ENCODE measurements around the gene SRC.

DNA sequence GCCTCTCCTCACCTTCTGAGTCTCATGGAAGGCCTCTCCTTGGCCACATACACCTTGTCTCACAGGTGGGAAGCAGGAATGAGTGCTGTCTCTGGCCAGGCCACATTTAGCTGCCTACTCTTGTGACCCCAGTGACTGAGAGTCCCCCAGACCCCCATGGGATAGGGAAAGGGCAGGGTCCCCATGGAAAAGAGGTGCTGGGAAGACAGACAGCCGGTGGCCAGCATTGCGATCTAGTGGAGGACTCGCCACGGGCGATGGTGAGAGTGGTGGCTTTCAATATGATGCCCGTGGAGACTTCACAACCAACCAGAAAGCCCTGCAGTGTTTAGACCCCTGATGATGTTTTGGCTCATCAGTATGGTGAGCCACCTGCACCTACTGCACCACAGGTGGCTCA is 36.6 kb upstream of the SRC start:
- TF ChIP-seq POLR2A (IDR thresholded peaks at IDR 0.05) (no peak), EP300 (IDR thresholded peaks at IDR 0.05; ENCODE audit: low read depth) (no peak), POLR2AphosphoS5 (IDR thresholded peaks at IDR 0.05) (no peak)
- TF ChIP-seq, protein P1, sequence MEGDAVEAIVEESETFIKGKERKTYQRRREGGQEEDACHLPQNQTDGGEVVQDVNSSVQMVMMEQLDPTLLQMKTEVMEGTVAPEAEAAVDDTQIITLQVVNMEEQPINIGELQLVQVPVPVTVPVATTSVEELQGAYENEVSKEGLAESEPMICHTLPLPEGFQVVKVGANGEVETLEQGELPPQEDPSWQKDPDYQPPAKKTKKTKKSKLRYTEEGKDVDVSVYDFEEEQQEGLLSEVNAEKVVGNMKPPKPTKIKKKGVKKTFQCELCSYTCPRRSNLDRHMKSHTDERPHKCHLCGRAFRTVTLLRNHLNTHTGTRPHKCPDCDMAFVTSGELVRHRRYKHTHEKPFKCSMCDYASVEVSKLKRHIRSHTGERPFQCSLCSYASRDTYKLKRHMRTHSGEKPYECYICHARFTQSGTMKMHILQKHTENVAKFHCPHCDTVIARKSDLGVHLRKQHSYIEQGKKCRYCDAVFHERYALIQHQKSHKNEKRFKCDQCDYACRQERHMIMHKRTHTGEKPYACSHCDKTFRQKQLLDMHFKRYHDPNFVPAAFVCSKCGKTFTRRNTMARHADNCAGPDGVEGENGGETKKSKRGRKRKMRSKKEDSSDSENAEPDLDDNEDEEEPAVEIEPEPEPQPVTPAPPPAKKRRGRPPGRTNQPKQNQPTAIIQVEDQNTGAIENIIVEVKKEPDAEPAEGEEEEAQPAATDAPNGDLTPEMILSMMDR (IDR thresholded peaks at IDR 0.05), result no peak
